IMR-90 (cell line): Measurements from ENCODE around the gene RRP1.

Source experiments
- BHLHE40 ChIP-seq: fragments of 150-350 bp; IDR thresholded peaks from 2 replicates; pipeline ENCODE4 v1.6.1; 2016; ENCODE audit warnings: mild to moderate bottlenecking, low read depth, low read length
- CTCF ChIP-seq: conservative IDR thresholded peaks from 2 replicates; pipeline ENCODE4 v1.5.1; 2012; ENCODE audit warnings: mild to moderate bottlenecking, low read depth, low read length, improper control_type of control experiment
- FOS ChIP-seq: fragments of 150-350 bp; IDR thresholded peaks from 2 replicates; pipeline ENCODE4 v1.6.1; 2016; ENCODE audit warnings: low read depth, low read length
- MXI1 ChIP-seq: IDR thresholded peaks from 2 replicates; pipeline ENCODE4 v1.6.1; 2012; ENCODE audit warnings: low read depth, mild to moderate bottlenecking, low read length, moderate library complexity, borderline replicate concordance
- POLR2A ChIP-seq: IDR thresholded peaks from 2 replicates; pipeline ENCODE4 v1.6.1; 2012; ENCODE audit warnings: mild to moderate bottlenecking, low read depth, low read length
- RAD21 ChIP-seq: IDR thresholded peaks from 2 replicates; pipeline ENCODE4 v1.6.1; 2012; ENCODE audit warnings: low read length, improper control_type of control experiment
- RCOR1 ChIP-seq: IDR thresholded peaks from 2 replicates; pipeline ENCODE4 v1.6.1; 2012; ENCODE audit warnings: mild to moderate bottlenecking, low read length, improper control_type of control experiment; ENCODE audit not compliant: insufficient replicate concordance
- RFX5 ChIP-seq: IDR thresholded peaks from 2 replicates; pipeline ENCODE4 v1.8.0; 2012; ENCODE audit warnings: low read depth, mild to moderate bottlenecking, low read length, moderate library complexity
- SMC3 ChIP-seq: fragments of 150-350 bp; IDR thresholded peaks from 2 replicates; pipeline ENCODE4 v1.6.1; 2016; ENCODE audit warnings: low read depth, mild to moderate bottlenecking, antibody characterized with exemption, low read length, moderate library complexity
- USF2 ChIP-seq: fragments of 150-350 bp; IDR thresholded peaks from 2 replicates; pipeline ENCODE4 v1.6.1; 2017; ENCODE audit warnings: mild to moderate bottlenecking, antibody characterized with exemption, low read length, low read depth

GRCh38 chr21:43793243-43793642 is 3.9 kb downstream of the RRP1 start:
- TF ChIP-seq POLR2A (no peak), CTCF (no peak), BHLHE40 (no peak), SMC3 (no peak), USF2 (no peak), RCOR1 (no peak), RAD21 (no peak), RFX5 (no peak), FOS (no peak), MXI1 (no peak)
